ENCODE results near the gene KATNB1.
A peak's percentile ranks its signal among the peaks of the same experiment; 100 is the strongest.
"Not testable (repeated sequence)": the region's sequence is repeated elsewhere in the genome, so short reads cannot be mapped to it uniquely, and the experiment has no call there.

KATNB1 gene

DNA sequence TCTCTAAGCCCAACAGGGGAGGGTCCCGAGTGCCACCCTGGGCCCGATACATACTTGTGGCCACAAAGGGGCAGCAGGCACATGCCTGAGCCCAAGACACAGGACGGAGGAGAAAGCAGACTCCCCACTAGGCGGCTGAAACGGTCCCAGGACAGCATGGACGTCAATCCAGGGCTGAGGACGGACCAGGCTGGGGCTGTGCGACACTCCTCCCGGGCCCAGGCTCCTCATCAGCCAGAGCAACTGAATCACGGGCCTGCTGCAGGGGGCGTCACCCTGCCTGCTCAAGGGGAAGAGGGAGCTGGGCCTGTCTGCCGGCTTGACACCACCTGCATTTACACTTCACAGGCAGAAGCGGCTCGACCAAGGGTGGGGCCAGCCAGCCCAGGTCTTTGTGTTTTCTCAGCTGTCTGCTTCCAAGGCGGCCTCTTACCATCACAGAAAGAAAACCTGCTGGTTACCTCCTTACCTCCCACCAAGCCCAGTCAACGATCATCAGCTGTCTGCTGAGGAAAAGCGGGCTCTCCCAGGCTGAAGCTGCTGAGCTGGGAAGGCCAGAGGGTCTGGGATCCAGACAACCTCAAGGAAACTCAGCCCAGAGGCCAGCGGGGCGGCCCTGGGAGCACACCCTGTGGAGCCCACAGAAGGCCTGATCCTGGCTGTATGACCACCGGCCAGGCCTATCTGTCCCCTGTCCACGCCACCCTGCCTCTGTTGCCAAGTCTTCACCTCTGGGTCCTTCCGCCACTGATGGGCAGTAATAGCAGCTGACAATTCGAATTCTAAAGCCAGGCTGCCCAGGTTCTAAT lies 40.3 kb downstream of the KATNB1 start:
- DNase-seq, result no peak

DNA sequence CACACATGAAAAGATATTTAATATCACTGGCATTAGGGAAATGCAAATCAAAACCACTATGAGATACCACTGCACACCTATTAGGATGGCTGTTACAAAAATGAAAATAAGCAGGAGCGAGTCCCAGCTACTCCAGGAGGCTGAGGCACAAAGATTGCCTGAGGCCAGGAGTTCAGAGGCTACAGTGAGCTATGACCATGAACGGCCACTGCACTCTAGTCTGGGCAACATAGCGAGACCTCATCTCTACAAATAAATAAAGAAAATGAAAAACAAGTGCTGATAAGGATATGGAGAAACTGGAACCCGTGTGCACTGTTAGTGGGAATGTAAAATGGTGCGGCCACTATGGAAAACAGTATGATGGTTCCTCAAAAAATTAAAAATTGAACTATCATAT lies 43.1 kb downstream of the KATNB1 start:
- DNase-seq, result no peak

DNA sequence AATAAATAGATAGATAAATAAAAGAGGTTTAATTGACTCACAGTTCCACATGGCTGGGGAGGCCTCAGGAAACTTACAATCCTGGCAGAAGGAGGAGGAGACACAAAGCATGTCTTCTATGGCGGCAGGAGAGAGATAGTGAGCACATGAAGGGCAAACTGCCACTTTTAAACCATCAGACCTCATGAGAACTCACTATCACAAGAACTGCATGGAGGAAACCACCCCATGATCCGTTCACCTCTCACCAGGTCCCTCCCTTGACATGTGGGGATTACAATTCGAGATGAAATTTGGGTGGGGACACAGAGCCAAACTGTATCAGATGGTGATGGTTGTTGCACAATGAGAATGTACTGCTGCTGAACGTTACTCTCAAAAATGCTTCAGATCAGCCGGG lies 44.3 kb downstream of the KATNB1 start:
- DNase-seq, result not testable (repeated sequence)

DNA sequence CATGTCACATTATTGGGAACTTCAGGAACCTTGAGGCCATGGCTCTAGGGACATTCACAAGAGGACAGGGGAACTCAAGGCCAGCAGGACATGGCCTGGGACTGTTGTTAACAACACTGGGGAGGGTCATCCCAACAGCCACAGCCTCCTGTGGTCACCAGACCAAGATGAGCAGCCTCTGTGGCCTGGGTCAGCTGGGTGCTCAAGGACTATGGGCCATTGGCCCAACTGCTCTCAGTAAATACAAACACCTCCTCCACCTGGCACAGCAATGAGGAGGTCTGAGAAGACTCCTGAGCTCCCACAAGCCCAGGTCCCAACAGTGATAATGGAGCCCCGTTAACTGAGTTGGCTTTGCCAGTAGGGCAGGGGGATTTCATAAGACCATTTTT lies 45.8 kb downstream of the KATNB1 start:
- no peak for DNase-seq

DNA sequence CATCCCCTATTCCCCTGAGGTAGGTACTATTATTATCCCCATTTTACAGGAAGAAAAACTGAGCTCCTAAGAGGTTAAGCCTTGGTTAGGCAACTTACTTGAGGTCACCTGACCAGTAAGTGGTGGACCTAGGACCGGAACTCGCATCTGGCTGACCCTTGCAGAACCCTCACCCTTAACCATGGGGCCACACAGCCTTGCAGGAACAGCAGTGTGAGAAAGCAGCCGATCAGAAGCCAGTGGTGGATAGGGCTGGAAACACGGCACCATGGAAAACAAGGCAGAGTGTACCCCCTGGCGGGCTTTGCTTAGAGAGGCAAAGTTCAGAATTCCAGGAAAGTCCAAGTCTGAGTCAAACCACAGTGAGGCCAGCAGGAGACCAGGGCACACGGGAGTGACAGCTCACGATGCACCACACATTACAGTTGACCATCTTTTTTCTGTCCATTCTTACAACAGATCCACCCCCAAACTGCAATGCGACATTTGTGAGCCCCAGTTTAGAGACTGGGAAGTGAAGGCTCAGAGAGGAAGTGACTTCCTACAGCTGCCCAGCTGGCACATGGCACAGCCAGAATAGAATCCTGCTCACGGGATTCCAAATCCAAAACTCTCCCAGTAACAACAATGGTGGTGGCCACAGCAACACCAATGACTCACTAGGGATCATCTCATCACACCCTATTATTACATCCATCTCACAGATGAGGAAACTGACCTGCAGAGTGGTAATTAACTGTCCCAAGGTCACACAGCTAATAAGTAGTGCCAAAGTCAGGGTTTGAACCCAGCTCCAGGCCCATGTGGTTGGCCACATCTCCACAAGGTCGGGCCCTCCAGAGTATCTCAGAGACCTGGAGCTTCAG lies 46.4 kb downstream of the KATNB1 start:
- no peak for DNase-seq

DNA sequence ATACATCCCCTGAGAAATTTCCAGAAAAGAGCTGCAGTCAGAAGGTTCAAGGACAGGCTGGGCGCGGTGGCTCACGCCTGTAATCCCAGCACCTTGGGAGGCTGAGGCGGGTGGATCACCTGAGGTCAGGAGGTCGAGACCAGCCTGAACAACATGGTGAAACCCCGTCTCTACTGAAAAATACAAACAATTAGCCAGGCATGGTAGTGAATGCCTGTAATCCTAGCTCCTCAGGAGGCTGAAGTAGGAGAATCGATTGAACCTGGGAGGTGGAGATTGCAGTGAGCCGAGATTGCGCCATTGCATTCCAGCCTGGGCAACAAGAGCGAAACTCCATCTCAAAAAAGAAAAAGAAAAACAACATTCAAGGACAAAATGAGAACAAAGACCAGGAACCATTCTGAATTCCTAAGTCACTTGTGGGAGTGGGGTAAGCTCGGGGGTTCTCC lies 47.1 kb downstream of the KATNB1 start:
- not testable (repeated sequence) for DNase-seq

DNA sequence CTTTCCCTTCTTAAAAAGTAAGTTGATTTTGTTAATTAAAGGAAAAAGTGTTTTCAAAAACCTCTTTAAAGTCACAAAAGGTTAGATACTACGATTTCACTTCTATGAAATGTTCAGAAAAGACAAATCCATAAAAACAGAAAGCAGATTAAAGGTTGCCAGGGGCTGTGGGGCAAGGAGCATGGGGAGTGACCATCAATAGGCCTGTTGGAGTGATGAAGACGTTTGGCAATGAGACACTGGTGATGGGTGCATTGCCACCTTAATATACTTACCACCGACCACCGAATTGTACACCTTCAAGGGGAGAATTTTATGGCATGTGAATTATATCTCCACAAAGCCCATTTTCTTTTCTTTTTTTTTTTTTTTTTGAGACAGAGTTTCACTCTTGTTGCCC lies 47.5 kb downstream of the KATNB1 start:
- DNase-seq, result no peak

DNA sequence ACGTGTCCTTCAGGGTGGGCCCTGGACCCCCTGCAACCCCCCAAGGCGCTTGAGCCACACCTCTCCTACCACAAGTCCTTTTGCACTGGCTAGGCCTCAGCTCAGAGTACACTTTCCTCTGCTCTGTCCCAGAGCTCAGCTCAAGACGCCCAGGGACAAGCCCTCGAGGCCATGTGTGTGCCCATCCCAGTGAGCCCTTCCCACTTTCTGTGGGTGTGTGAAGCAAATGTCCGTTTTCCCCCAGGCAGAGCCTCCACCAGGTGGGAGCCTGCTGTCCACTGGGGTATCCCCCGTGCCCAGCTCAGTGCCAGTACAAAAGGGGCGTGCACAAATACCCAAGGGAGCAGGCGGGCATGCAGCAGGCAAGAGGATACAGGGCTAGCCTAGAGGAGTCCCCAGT lies 48.3 kb downstream of the KATNB1 start:
- DNase-seq, result no peak

DNA sequence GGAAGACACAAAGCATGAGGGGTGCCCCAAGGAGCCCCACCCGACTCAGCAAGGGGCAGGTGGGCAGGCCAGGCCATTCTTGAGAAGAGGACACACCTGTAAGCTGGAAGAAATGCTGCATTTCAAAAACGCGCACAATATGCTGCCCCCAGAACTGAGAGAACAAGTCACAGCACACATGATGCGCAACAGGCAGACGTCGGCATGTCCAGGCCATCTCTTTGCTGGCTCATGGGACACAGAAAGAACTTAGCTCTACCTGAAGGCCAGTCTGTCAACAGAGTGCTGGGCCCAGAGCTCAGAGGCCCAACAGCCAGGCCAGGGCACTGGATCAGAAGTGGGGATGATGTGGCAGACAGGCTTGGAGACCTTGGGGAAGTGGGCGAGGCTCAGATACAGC lies 48.8 kb downstream of the KATNB1 start:
- DNase-seq, result no peak

DNA sequence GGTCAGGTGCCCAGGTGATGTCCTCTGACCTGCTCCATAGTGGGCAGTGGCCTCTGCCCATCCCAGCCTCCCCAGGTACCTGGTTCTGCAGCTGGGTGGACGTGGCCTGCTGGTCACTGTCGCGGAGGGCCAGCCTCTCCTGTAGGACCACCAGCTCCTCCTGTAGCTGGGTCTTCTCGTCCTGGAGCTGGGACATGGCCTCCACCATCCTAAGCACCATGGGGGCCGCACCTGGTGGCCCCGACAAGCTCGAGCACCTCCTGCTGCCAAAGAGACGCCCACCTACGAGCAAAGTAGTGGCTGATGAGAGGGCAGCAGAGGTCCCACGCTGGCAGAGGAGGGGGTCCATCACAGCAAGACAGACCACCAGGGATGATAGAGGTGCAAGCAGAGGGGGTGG lies 49.8 kb downstream of the KATNB1 start:
- no peak for DNase-seq

DNA sequence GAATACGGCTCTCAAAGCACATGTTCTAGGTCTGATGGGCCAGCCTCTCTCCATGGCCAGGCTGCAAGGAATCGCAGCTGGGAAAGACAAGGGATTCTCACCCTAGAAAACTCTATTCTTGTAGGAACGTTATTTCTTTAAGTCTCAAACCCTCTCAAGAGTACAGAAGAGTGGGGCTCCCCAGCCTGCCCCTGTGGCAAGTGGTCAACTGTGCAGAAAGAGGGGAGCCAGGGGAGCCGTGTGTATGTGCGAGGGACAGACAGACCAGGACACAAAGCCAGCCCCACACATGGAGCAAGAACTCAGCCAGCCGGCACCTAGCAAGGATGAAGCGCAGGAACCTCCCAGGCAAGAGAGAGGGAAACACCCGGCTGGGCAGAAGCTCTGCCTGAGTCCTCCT lies 50.4 kb downstream of the KATNB1 start:
- DNase-seq, result no peak

DNA sequence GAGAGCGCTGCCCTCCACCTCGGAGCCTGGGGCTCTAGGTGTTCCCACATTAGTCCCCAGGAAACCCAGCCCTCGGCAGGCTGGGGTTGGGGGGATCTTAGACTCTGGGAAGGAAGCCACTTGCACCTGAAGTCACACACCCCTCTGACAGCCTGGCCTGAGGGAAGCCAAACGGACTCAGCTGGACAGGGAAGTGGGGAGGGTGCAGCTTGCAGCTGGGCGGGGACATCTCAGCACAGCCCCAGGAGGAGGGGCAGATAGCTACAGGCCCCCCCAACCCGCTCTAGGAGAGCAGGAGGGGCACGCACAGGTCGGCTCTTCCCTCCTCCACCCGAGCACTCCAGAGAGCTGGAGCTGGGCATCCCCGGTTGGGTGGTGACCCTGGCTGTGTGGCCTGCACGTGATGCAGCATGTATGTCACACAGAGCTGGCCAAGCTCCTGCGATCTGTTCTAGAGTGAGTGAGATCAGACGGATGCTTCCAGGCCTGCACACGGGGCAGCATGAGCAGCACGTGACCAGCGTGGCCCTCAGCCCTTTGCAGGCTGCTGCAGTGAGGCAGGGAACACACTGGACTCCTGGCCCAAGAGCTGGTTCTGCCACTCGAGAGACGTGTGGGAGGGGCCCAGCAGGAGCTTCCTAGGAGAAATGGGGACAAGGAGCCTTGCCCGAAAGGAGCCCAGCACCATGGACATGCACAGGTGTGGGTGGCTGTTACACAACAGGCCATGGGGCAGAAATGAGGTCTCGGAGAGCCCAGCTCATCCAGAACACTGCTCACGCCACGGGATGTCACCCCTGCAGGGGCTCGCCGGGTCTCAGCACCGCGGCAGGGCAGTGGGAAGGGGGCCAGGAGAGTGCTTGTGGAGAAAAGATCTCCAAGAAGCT lies 51.3 kb downstream of the KATNB1 start:
- DNase-seq, result no peak

DNA sequence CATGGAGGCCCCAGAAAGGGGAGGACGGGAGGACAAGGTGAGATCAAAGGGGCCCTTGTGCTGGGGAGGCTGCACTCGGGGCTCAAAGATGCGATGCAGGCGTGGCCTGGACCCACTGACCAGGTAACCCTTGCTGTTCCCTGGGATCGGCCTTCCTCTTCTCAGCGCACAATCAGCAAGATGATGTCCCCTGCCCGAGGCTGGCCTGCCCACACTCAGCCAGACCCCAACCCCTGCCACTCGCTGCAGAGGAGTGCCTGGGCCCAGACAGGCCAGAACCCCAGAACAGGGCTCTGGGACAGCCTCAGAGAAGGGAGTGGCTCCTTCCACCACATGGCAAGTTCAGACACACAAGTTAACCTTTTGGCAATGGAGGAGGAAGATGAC lies 51.9 kb downstream of the KATNB1 start:
- DNase-seq, result no peak

DNA sequence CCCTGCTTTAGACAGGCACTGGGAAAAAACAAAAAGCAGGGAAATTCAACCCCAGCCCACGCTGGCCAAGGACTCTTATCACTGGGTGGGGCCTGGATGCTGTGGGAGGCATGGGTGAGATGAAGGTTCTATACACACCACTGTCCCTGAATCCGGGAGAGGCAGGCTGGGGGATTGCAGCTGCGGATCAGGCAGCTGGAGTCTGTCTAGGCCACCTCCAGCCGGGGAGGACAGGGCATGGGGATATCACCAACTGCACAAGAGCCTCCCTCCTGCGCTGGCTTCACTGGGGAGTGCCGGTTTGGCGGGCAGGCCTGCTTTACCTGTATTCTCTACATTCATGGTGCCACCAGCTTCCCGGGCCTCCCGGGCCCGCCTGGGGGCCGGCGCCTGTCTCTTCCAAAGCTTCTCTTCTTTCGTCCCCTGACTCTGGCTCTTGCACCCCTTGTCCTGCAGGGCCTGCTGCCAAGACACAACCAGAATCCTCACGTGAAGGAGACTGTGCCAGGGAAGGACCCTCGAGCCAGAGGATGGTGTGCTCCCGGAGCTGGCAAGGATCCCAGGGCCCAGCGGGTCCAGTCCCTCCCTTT lies 52.8 kb downstream of the KATNB1 start:
- DNase-seq, result no peak

DNA sequence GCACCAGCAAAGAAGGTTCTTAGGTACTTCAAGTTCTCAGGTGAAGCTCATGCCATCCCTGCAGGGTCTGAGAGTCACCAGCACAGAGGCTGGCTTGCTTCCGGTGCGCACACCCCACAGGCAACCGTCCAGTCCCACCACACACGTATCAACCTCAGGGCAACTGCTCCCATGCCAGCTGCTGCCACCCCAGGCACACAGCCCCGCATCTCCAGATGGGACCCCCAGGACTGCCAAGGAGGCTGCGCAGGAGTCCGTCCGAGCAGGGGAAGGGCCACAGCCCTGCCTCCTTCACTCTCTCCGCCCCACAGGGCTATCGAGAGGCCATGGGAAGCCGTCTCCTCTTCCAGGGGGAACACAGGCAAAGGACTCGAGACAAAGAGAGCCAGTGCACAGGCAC lies 53.4 kb downstream of the KATNB1 start:
- no peak for DNase-seq

DNA sequence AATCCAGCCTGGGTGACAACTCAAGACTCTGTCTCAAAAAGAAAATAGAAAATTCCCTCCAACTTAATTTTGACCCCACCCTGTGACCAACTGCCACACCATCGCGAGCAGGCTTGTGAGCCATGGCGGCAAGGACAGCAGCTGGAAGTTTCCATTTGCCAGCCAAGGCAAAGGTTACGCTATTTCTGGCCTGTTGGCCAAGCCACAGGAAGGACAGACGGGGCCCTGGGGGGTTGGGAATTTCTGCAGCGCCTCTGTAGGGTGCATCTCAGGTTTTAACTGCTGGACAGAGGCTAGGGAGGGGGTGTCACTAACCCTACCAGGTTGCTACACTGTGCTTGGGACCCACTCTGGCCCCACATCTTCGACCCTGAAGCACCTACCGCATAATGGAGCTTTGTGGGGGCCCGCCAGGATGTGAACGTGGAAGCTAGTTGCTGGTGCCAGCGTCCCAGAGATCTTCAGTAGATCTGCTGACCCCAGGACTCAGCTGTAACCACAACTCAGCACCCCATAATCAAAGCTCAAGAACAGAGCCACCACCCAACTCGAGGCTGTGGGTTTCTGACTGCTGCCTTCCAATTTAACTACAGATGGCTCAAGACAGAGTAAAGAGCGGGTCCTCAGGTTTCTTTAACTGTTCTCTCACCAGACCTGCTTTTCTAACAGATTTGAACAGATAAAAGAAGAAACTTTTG lies 55.8 kb downstream of the KATNB1 start:
- DNase-seq, result no peak

DNA sequence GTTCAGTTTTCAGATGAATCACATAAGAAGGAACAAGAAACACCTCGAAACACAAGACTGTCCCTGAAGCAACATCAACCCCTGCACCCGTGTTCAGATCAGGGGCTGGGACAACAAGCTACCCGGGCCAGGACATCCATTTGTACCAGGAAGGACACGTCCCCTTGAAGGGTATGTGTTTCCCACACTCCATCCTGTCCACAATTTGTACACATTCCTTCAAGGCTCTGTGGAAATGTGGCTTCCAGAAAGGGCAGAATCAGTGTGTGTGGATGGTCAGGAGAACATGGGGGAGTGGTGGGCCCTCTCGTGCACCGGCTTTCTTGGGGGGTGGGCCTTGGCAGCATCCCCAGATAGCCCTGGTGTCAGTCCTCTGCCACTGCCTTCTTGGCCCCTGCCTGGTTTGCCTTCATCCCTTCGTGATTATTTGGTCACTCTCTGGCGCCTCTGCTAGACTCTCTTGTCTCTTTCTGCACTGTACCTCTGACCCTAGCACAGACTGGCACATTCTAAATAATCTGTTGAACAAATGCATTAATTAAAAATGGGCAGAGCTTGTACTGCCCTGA lies 56.4 kb downstream of the KATNB1 start:
- DNase-seq, result no peak

DNA sequence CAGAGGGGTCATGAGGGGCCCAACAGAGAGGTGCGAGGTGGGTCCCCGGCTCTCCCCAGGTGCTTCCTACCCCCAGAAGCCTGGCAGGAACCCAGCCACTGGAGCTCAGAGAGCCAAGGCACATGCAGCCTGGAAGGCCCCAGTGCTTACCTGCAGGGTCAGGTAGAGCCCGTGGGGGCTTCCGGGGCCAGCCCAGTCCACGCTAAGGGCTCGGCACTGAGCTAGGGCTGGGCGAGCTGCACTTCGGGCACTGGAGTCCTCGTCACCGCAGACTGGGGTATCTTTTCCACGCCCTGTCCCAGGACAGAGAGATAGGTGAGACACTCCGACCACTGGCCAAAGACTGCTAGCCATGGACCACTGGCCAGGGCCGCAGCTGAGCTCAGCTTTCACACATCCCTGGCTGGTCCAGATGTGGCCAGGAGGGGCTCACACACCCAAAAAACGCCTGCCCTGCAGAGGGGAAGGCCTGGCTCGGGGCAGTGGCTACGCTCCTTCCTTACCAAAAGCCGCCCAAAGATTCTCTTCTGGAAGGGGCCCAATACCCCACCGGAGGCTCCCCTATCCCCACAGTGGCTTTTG lies 59.4 kb downstream of the KATNB1 start:
- DNase-seq, result no peak

DNA sequence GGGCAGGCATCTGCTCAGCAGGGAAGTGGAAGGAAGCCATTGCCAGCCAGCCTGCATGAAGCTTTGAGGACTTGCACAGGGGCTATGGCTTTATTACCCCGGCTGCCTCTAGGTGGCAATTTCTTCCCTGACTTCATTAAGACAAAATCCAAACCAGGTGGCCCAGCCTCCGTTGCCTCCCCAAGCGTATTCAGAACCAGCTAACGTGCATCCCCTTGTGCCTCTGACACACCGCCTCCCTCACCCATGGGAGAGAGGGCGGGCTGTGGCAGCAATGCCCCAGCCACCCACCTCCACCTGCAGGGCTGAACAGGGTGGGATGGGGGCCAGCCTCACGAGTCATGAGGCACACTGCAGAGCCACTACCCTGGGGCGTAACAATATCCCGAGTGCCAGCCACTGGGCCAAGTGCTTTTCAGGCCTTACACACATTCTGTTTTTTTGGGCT lies 59.9 kb downstream of the KATNB1 start:
- peak in 1 of 2 experiments; percentile 34 for DNase-seq

DNA sequence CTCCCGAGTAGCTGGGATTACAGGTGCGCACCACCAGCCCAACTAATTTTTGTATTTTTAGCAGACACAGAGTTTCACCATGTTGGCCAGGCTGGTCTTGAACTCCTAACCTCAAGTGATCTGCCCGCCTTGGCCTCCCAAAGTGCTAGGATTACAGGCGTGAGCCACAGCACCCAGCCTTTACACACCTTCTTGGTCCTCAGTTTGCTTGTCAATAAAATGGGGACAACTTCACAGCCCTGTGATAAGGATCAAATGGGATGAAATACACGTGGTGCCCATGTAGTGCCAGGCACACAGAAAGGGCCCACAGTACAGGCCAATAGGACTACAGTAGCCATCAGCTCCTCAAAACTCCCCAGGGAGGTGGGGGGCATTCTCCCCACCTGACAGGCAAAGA lies 60.4 kb downstream of the KATNB1 start:
- not testable (repeated sequence) for DNase-seq

DNA sequence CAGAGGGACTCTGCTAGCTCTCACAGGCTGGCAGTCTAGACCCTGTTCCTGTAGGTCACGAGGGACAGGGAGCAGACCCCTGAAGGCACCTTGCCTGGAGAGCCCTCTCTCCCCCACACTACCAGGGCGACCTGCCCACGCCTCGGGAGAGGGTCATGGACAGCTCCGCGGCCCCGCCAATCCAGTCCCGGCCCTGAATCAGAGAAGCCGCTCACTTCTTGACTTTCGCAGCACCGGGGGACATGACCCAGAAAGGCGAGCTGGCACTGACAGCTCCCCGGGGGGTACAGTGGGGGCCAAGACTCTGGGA lies 61.6 kb downstream of the KATNB1 start:
- DNase-seq, result no peak
